ES-I3 (cell line): ENCODE results near the gene DHODH.

Experiments
- H3K36me3 ChIP-seq: 2 replicates; pipeline ENCODE4 v1.6.1; 2013; ENCODE audit warnings: mild to moderate bottlenecking, low read length, control low read depth, moderate library complexity; ENCODE audit not compliant: insufficient read depth
- H3K4me1 ChIP-seq: 2 replicates; pipeline ENCODE4 v1.6.1; 2013; ENCODE audit warnings: mild to moderate bottlenecking, control low read depth, low read length; ENCODE audit not compliant: insufficient read depth
- H3K9ac ChIP-seq: 2 replicates; pipeline ENCODE4 v1.6.1; 2013; ENCODE audit warnings: low read depth, mild to moderate bottlenecking, low read length, moderate library complexity
- H3K9me3 ChIP-seq: 2 replicates; pipeline ENCODE4 v1.6.1; 2013; ENCODE audit warnings: mild to moderate bottlenecking, low read length, moderate library complexity; ENCODE audit not compliant: control insufficient read depth, insufficient read depth

Gene DHODH

GRCh38 chr16:72025404-72026114 is 17.0 kb downstream of the DHODH start:
- H3K9me3 ChIP-seq = no peaks in the 10 kb centered on the region
- H3K4me1 ChIP-seq = no peaks in the 10 kb centered on the region
- no peak overlapping the region for H3K9ac ChIP-seq
- H3K36me3 ChIP-seq = peaks cover 3% of the 10 kb centered on the region; the same call in 1 of the 2 replicates

- no peak overlapping the region for H3K9ac ChIP-seq
- H3K4me1 ChIP-seq = no peaks in the 10 kb centered on the region
- peaks cover 3% of the 10 kb centered on the region; the same call in 1 of the 2 replicates for H3K36me3 ChIP-seq
- H3K9me3 ChIP-seq = no peaks in the 10 kb centered on the region
These were observed 19.3 kb downstream of the DHODH start for GRCh38 chr16:72027669-72028378.

GRCh38 chr16:72029567-72030271 is 21.2 kb downstream of the DHODH start:
- 0 out of 2 replicates have a peak, but pooled peaks cover 3% of the 10 kb centered on the region for H3K36me3 ChIP-seq
- no peak overlapping the region for H3K9ac ChIP-seq
- no peaks in the 10 kb centered on the region for H3K9me3 ChIP-seq
- no peaks in the 10 kb centered on the region for H3K4me1 ChIP-seq

- Histone ChIP-seq H3K4me1 (no peaks in the 10 kb centered on the region; the same call in 1 of the 2 replicates), H3K9me3 (no peaks in the 10 kb centered on the region), H3K9ac (no peak overlapping the region), H3K36me3 (no peaks in the 10 kb centered on the region)
These were observed 24.9 kb downstream of the DHODH start for GRCh38 chr16:72033437-72033836.

GRCh38 chr16:72036098-72036497 is 27.6 kb downstream of the DHODH start:
- no peaks in the 10 kb centered on the region; the same call in 1 of the 2 replicates for H3K4me1 ChIP-seq
- H3K9me3 ChIP-seq = no peaks in the 10 kb centered on the region
- no peak overlapping the region for H3K9ac ChIP-seq
- H3K36me3 ChIP-seq = no peaks in the 10 kb centered on the region

GRCh38 chr16:72042157-72042660 is 33.7 kb downstream of the DHODH start:
- no peak overlapping the region for H3K9ac ChIP-seq
- H3K4me1 ChIP-seq = no peaks in the 10 kb centered on the region
- H3K36me3 ChIP-seq = no peaks in the 10 kb centered on the region
- H3K9me3 ChIP-seq = no peaks in the 10 kb centered on the region

GRCh38 chr16:72043058-72043457 is 34.5 kb downstream of the DHODH start:
- no peak overlapping the region for H3K9ac ChIP-seq
- H3K36me3 ChIP-seq = no peaks in the 10 kb centered on the region
- no peaks in the 10 kb centered on the region for H3K9me3 ChIP-seq
- H3K4me1 ChIP-seq = no peaks in the 10 kb centered on the region

- Histone ChIP-seq H3K4me1 (no peaks in the 10 kb centered on the region), H3K9ac (no peak overlapping the region), H3K36me3 (no peaks in the 10 kb centered on the region), H3K9me3 (no peaks in the 10 kb centered on the region)
These were observed 35.0 kb downstream of the DHODH start for GRCh38 chr16:72043539-72043938.

- no peaks in the 10 kb centered on the region for H3K4me1 ChIP-seq
- H3K9me3 ChIP-seq = no peaks in the 10 kb centered on the region
- H3K9ac ChIP-seq = no peak overlapping the region
- no peaks in the 10 kb centered on the region for H3K36me3 ChIP-seq
These were observed 35.8 kb downstream of the DHODH start for GRCh38 chr16:72044296-72044695.

GRCh38 chr16:72044825-72045359 is 36.3 kb downstream of the DHODH start:
- H3K4me1 ChIP-seq = no peaks in the 10 kb centered on the region
- no peak overlapping the region for H3K9ac ChIP-seq

GRCh38 chr16:72049110-72049509 is 40.6 kb downstream of the DHODH start:
- Histone ChIP-seq H3K9ac (no peak overlapping the region), H3K4me1 (no peaks in the 10 kb centered on the region), H3K36me3 (no peaks in the 10 kb centered on the region), H3K9me3 (no peaks in the 10 kb centered on the region)

More at GRCh38 chr16:72044825-72045359, 36.3 kb downstream of the DHODH start:
- no peaks in the 10 kb centered on the region for H3K36me3 ChIP-seq
- no peaks in the 10 kb centered on the region for H3K9me3 ChIP-seq

GRCh38 chr16:72050769-72051464 is 42.4 kb downstream of the DHODH start:
- Histone ChIP-seq H3K4me1 (no peaks in the 10 kb centered on the region), H3K36me3 (no peaks in the 10 kb centered on the region), H3K9ac (no peak overlapping the region), H3K9me3 (no peaks in the 10 kb centered on the region)

GRCh38 chr16:72051818-72052217 is 43.3 kb downstream of the DHODH start:
- Histone ChIP-seq H3K4me1 (no peaks in the 10 kb centered on the region), H3K9me3 (no peaks in the 10 kb centered on the region), H3K36me3 (no peaks in the 10 kb centered on the region), H3K9ac (no peak overlapping the region)
